Lower leg skin (tissue), 3 donors: ENCODE data around the gene TCTN2.

ENCODE experiments used
- POLR2A ChIP-seq, 2 donors: fragments of 450-650 bp; IDR thresholded peaks; one replicate each; pipeline ENCODE4 v1.6.1; 2016 to 2017; ENCODE audit warnings: antibody characterized with exemption in 2 of 2, mild to moderate bottlenecking in 1 of 2, moderate library complexity in 1 of 2
- TF ChIP-seq, protein P1 (sequence below), 3 donors: fragments of 450-650 bp; IDR thresholded peaks; one replicate each; pipeline ENCODE4 v1.5.1; 2016; ENCODE audit warnings: antibody characterized with exemption in 3 of 3, mild to moderate bottlenecking in 3 of 3, moderate library complexity in 2 of 3

- TF ChIP-seq, protein P1, sequence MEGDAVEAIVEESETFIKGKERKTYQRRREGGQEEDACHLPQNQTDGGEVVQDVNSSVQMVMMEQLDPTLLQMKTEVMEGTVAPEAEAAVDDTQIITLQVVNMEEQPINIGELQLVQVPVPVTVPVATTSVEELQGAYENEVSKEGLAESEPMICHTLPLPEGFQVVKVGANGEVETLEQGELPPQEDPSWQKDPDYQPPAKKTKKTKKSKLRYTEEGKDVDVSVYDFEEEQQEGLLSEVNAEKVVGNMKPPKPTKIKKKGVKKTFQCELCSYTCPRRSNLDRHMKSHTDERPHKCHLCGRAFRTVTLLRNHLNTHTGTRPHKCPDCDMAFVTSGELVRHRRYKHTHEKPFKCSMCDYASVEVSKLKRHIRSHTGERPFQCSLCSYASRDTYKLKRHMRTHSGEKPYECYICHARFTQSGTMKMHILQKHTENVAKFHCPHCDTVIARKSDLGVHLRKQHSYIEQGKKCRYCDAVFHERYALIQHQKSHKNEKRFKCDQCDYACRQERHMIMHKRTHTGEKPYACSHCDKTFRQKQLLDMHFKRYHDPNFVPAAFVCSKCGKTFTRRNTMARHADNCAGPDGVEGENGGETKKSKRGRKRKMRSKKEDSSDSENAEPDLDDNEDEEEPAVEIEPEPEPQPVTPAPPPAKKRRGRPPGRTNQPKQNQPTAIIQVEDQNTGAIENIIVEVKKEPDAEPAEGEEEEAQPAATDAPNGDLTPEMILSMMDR (IDR thresholded peaks at IDR 0.05), result no peak
- TF ChIP-seq POLR2A (IDR thresholded peaks at IDR 0.05), result no peak
These were observed 83.3 kb downstream of the TCTN2 start for GRCh38 chr12:123754041-123754772.
